ENCODE results near the gene KCNH3.

DNA sequence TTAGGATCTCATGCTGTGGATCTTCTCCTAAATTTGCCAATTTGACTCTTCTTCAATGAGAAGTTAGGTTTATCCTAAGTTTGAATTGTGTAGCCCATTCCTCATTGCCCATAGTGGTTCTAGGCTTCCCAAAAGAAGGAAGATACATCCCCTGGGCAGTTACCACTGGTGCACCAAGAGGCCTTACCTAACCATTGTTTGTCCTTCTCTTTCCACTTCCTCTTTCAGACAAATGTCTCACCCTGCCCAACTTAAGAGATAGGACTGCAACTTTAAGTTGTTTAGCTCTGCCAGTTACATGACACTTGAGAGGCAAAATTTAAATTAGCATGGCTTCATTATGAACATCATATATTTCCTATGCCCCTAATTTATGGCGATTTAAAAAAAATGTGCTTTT, 9.4 kb upstream of the KCNH3 start:
- TF ChIP-seq, protein P1, sequence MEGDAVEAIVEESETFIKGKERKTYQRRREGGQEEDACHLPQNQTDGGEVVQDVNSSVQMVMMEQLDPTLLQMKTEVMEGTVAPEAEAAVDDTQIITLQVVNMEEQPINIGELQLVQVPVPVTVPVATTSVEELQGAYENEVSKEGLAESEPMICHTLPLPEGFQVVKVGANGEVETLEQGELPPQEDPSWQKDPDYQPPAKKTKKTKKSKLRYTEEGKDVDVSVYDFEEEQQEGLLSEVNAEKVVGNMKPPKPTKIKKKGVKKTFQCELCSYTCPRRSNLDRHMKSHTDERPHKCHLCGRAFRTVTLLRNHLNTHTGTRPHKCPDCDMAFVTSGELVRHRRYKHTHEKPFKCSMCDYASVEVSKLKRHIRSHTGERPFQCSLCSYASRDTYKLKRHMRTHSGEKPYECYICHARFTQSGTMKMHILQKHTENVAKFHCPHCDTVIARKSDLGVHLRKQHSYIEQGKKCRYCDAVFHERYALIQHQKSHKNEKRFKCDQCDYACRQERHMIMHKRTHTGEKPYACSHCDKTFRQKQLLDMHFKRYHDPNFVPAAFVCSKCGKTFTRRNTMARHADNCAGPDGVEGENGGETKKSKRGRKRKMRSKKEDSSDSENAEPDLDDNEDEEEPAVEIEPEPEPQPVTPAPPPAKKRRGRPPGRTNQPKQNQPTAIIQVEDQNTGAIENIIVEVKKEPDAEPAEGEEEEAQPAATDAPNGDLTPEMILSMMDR (IDR thresholded peaks at IDR 0.05), result no peak
- TF ChIP-seq POLR2A (IDR thresholded peaks at IDR 0.05), result no peak

Measured in stomach (tissue), 4 donors.